NT2/D1 (cell line): ENCODE data around the gene MACROD1.

ENCODE experiments used
- DNase-seq: peaks from one replicate; pipeline ENCODE4 v3.0.0-alpha.2; 2011; ENCODE audit warnings: low read depth, low spot score
- H3K27me3 ChIP-seq: 2 replicates; pipeline ENCODE4 v1.6.0; 2011; ENCODE audit warnings: mild to moderate bottlenecking; ENCODE audit not compliant: insufficient read length, insufficient read depth
- H3K36me3 ChIP-seq: 2 replicates; pipeline ENCODE4 v1.6.1; 2011; ENCODE audit warnings: mild to moderate bottlenecking, low read length, mixed read lengths; ENCODE audit not compliant: insufficient read depth, insufficient read length
- H3K4me1 ChIP-seq: 2 replicates; pipeline ENCODE4 v1.5.1; 2011; ENCODE audit not compliant: insufficient read depth, insufficient read length
- H3K4me3 ChIP-seq: 2 replicates; pipeline ENCODE4 v1.5.1; 2011; ENCODE audit warnings: low read depth; ENCODE audit not compliant: insufficient read length
- H3K9ac ChIP-seq: 2 replicates; pipeline ENCODE4 v1.6.0; 2011; ENCODE audit warnings: low read depth; ENCODE audit not compliant: insufficient read length
- H3K9me3 ChIP-seq: 2 replicates; pipeline ENCODE4 v1.5.1; 2011; ENCODE audit warnings: mild to moderate bottlenecking, low read length; ENCODE audit not compliant: insufficient read depth
- SUZ12 ChIP-seq: IDR thresholded peaks from 2 replicates; pipeline ENCODE4 v1.6.1; 2011; ENCODE audit not compliant: insufficient read length, insufficient read depth; ENCODE audit errors: extremely low read depth
- YY1 ChIP-seq: IDR thresholded peaks from 2 replicates; pipeline ENCODE4 v1.6.1; 2011; ENCODE audit not compliant: insufficient read length, insufficient read depth
- ZNF274 ChIP-seq: IDR thresholded peaks from 2 replicates; pipeline ENCODE4 v1.6.1; 2011; ENCODE audit warnings: mild to moderate bottlenecking, low read depth, low read length

The MACROD1 gene

GRCh38 chr11:64001484-64002420 is 164.2 kb downstream of the MACROD1 start:
- Histone ChIP-seq H3K4me1 (peaks cover 33% of the 10 kb centered on the region), H3K36me3 (peaks cover 15% of the 10 kb centered on the region), H3K27me3 (peaks cover 27% of the 10 kb centered on the region), H3K9ac (no peak overlapping the region), H3K9me3 (no peaks in the 10 kb centered on the region), H3K4me3 (no peak overlapping the region)
- TF ChIP-seq YY1 = no peak
- no peak for TF ChIP-seq ZNF274
- no peak for TF ChIP-seq SUZ12
- no peak for DNase-seq

GRCh38 chr11:64000740-64001483 is 165.0 kb downstream of the MACROD1 start:
- H3K9me3 ChIP-seq = no peaks in the 10 kb centered on the region
- peaks cover 29% of the 10 kb centered on the region for H3K4me1 ChIP-seq
- peaks cover 19% of the 10 kb centered on the region for H3K27me3 ChIP-seq
- no peak overlapping the region for H3K4me3 ChIP-seq
- no peak for TF ChIP-seq YY1
- no peak for TF ChIP-seq SUZ12
- no peak for TF ChIP-seq ZNF274
- H3K36me3 ChIP-seq = peaks cover 23% of the 10 kb centered on the region
- H3K9ac ChIP-seq = peak overlapping the region; percentile 76
- DNase-seq = no peak

- no peak for TF ChIP-seq SUZ12
- no peak for TF ChIP-seq YY1
- no peak for TF ChIP-seq ZNF274
- peaks cover 11% of the 10 kb centered on the region for H3K27me3 ChIP-seq
- no peaks in the 10 kb centered on the region for H3K9me3 ChIP-seq
- H3K36me3 ChIP-seq = peaks cover 29% of the 10 kb centered on the region
- peak overlapping the region; percentile 76 for H3K9ac ChIP-seq
- peak overlapping the region; percentile 30 for H3K4me3 ChIP-seq
- H3K4me1 ChIP-seq = peaks cover 29% of the 10 kb centered on the region
- DNase-seq = peak; percentile 76
Observed at GRCh38 chr11:64000026-64000739, 165.7 kb downstream of the MACROD1 start.

- peak overlapping the region; percentile 80 for H3K9ac ChIP-seq
- H3K36me3 ChIP-seq = peaks cover 36% of the 10 kb centered on the region
- peaks cover 29% of the 10 kb centered on the region for H3K4me1 ChIP-seq
- peak; percentile 61 for DNase-seq
- H3K9me3 ChIP-seq = no peaks in the 10 kb centered on the region
- H3K27me3 ChIP-seq = peaks cover 10% of the 10 kb centered on the region
- H3K4me3 ChIP-seq = peak overlapping the region; percentile 49
- TF ChIP-seq SUZ12 (no peak), YY1 (no peak), ZNF274 (no peak)
Observed at GRCh38 chr11:63999349-64000025, 166.4 kb downstream of the MACROD1 start.

- Histone ChIP-seq H3K27me3 (peaks cover 10% of the 10 kb centered on the region), H3K36me3 (peaks cover 42% of the 10 kb centered on the region), H3K4me1 (peaks cover 27% of the 10 kb centered on the region), H3K9me3 (no peaks in the 10 kb centered on the region), H3K4me3 (peak overlapping the region; percentile 49), H3K9ac (peak overlapping the region; percentile 80)
- no peak for DNase-seq
- no peak for TF ChIP-seq ZNF274
- TF ChIP-seq SUZ12 = no peak
- no peak for TF ChIP-seq YY1
Observed at GRCh38 chr11:63998558-63999348, 167.2 kb downstream of the MACROD1 start.
